Measurements from ENCODE around the gene CASK.

CASK gene

GRCh38 chrX:41538707-41539106, 384.6 kb downstream of the CASK start:
- ChIA-PET POLR2A (no interaction called here), CTCF (interaction anchor here (1.1 kb wide), 1 partner anchor 13 kb away, joined by 3 read pairs; no protein-coding TSS in a partner anchor)
- no peak for DNase-seq (ENCODE audit: extremely low spot score)
- TF ChIP-seq CTCF (IDR thresholded peaks at IDR 0.05; ENCODE audit: control extremely low read depth, extremely low read depth, low read depth, missing control alignments) = no peak

- POLR2A ChIA-PET = no interaction called here
- CTCF ChIA-PET = no interaction called here
These were observed 393.3 kb downstream of the CASK start for GRCh38 chrX:41530085-41530484.

DNA sequence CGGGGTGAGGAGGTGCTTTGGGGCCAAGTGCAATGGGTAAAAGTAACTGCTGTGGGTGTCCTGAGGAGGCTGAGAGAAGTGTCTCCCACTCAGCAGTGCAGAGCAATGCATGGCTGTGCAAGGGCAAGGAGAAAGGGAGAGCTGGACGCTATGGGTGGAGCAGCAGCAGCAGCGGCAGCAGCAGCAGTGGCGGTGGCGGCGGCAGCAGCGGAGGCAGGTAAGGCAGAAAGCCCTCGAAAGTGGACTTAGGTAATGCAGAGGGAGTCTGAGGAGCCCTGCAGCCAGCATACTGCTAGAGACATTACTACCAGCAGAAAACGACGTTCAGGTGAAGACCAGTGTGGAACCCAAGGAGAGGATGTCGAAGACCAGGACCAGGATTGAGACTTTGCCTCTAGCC, 394.1 kb downstream of the CASK start:
- POLR2A ChIA-PET = no interaction called here
- no peak for DNase-seq (ENCODE audit: extremely low spot score)
- CTCF ChIA-PET = no interaction called here
- no peak for TF ChIP-seq CTCF (IDR thresholded peaks at IDR 0.05; ENCODE audit: control extremely low read depth, extremely low read depth, low read depth, missing control alignments)

More at GRCh38 chrX:41530085-41530484, 393.3 kb downstream of the CASK start:
- DNase-seq (ENCODE audit: extremely low spot score) = no peak
- TF ChIP-seq CTCF (IDR thresholded peaks at IDR 0.05; ENCODE audit: control extremely low read depth, extremely low read depth, low read depth, missing control alignments) = no peak

DNA sequence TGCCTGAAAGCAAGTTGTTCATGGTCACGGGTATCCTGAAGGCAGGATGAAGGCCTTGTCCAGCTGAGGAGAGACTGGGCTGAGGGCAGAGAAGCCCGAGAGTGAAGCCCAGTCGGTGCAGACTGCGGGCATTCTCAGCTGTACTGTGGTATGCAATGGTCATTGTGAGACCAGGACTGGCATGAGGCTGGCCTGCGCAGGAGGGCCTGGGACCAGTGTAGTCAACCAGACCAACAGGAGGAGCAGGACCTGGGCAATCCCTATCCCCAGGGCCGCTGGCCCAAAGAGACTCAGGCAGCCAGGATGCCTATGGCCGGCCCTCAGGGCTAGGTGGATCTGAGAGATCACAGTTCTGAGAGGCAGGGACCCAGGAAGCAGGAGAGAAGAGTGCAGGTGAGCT, 394.6 kb downstream of the CASK start:
- DNase-seq (ENCODE audit: extremely low spot score) = no peak
- ChIA-PET CTCF (interaction anchor here (1.5 kb wide), 1 partner anchor 12 kb away, joined by 4 read pairs; no protein-coding TSS in a partner anchor), POLR2A (no interaction called here)
- TF ChIP-seq CTCF (IDR thresholded peaks at IDR 0.05; ENCODE audit: control extremely low read depth, extremely low read depth, low read depth, missing control alignments) = no peak

- POLR2A ChIA-PET = no interaction called here
- no peak for DNase-seq (ENCODE audit: extremely low spot score)
- no peak for TF ChIP-seq CTCF (IDR thresholded peaks at IDR 0.05; ENCODE audit: control extremely low read depth, extremely low read depth, low read depth, missing control alignments)
- CTCF ChIA-PET = interaction anchor here (1.2 kb wide), 1 partner anchor 12 kb away, joined by 3 read pairs; no protein-coding TSS in a partner anchor
These were observed 396.4 kb downstream of the CASK start for GRCh38 chrX:41526925-41527324.

DNA sequence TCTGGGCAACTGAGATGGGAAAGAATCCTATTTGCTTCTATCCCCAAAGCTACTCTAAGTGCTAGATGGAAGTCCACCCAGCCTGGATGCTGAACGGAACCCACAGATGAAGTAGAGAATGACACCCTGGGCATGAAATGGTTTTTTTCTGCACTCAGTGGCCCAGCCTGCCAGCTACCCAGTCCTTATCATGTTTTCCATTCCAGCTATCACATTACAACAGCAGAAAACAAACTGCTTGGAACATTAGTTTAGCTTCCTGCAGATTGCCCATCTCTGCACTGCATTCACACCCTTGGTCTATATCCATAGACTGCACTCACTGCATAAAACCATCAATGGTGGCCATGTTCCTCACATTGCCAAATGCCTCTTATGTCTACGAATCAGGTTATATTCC, 397.1 kb downstream of the CASK start:
- CTCF ChIA-PET = interaction anchor here (1.2 kb wide), 1 partner anchor 13 kb away, joined by 3 read pairs; no protein-coding TSS in a partner anchor
- no peak for DNase-seq (ENCODE audit: extremely low spot score)

More for the DNA sequence above, 397.1 kb downstream of the CASK start:
- POLR2A ChIA-PET = no interaction called here
- TF ChIP-seq CTCF (IDR thresholded peaks at IDR 0.05; ENCODE audit: control extremely low read depth, extremely low read depth, low read depth, missing control alignments) = no peak
